Occipital lobe (tissue), 2 donors: Measurements from ENCODE around the gene EFCAB7. TPM values are rescaled to one million over a fixed set of nuclear protein-coding genes. Genes with fewer than 3 reads are reported as not detected.
A peak's percentile ranks its signal among the peaks of the same experiment; 100 is the strongest.

Experiments used
- DNase-seq: peaks from one replicate; lab custom pipeline; 2025; lab: John Stamatoyannopoulos, UW
- total RNA-seq: library from RNA; depleted of rRNA; stranded (reverse); fragments of >200 nt; gene quantifications from one replicate; pipeline ENCODE4 v1.2.3, GENCODE V29; 2014

EFCAB7 gene
- total RNA-seq, result 51.5 TPM

GRCh38 chr1:63522891-63523728, at the start of gene EFCAB7, which contains the start of gene ITGB3BP:
EFCAB7 (plus strand) TSS chr1:63523525; CDS start chr1:63525573, 2,048 bp downstream.
ITGB3BP (minus strand) TSS chr1:63523225; CDS start chr1:63523133, 92 bp downstream.
- DNase-seq, result peak; percentile 88

GRCh38 chr1:63475761-63476160, 47.6 kb upstream of the EFCAB7 start:
- no peak for DNase-seq

- no peak for DNase-seq
Observed at GRCh38 chr1:63480057-63480456, 43.3 kb upstream of the EFCAB7 start.

- DNase-seq, result no peak
Observed at GRCh38 chr1:63486629-63487028, 36.7 kb upstream of the EFCAB7 start.

GRCh38 chr1:63487336-63488065, 35.8 kb upstream of the EFCAB7 start:
- DNase-seq, result no peak

GRCh38 chr1:63497577-63497976, 25.7 kb upstream of the EFCAB7 start:
- no peak for DNase-seq

- no peak for DNase-seq
Observed at GRCh38 chr1:63498106-63498505, 25.2 kb upstream of the EFCAB7 start.

- DNase-seq, result no peak
Observed at GRCh38 chr1:63501256-63501655, 22.1 kb upstream of the EFCAB7 start.

GRCh38 chr1:63506782-63507181, 16.5 kb upstream of the EFCAB7 start:
- DNase-seq, result no peak

GRCh38 chr1:63509718-63510117, 13.6 kb upstream of the EFCAB7 start:
- no peak for DNase-seq

- DNase-seq, result no peak
Observed at GRCh38 chr1:63512584-63512983, 10.7 kb upstream of the EFCAB7 start.

- DNase-seq, result no peak
Observed at GRCh38 chr1:63516629-63517028, 6.7 kb upstream of the EFCAB7 start.

- no peak for DNase-seq
Observed at GRCh38 chr1:63523738-63524137, 413 bp downstream of the EFCAB7 start.

- DNase-seq, result no peak
Observed at GRCh38 chr1:63524201-63524600, 876 bp downstream of the EFCAB7 start.

GRCh38 chr1:63532727-63533126, 9.4 kb downstream of the EFCAB7 start:
- no peak for DNase-seq

- no peak for DNase-seq
Observed at GRCh38 chr1:63533931-63534330, 10.6 kb downstream of the EFCAB7 start.

GRCh38 chr1:63534406-63534805, 11.1 kb downstream of the EFCAB7 start:
- no peak for DNase-seq

- no peak for DNase-seq
Observed at GRCh38 chr1:63537006-63537405, 13.7 kb downstream of the EFCAB7 start.

GRCh38 chr1:63537940-63538339, 14.6 kb downstream of the EFCAB7 start:
- no peak for DNase-seq

- DNase-seq, result no peak
Observed at GRCh38 chr1:63545780-63546179, 22.5 kb downstream of the EFCAB7 start.

- DNase-seq, result no peak
Observed at GRCh38 chr1:63547621-63548294, 24.4 kb downstream of the EFCAB7 start.

GRCh38 chr1:63548303-63548702, 25.0 kb downstream of the EFCAB7 start:
- DNase-seq, result no peak
